HG03432 (cell line): Measurements from ENCODE around the gene ECHDC1.
A peak's percentile ranks its signal among the peaks of the same experiment; 100 is the strongest.
"Not testable (repeated sequence)": the region's sequence is repeated elsewhere in the genome, so short reads cannot be mapped to it uniquely, and the experiment has no call there.

Experiments
- ATAC-seq: cut with Tn5 transposase; IDR thresholded peaks from one replicate; pipeline ENCODE4 v1.9.1; 2021; ENCODE audit warnings: mild to moderate bottlenecking, moderate library complexity; ENCODE audit not compliant: unreplicated experiment

Gene ECHDC1, protein sequence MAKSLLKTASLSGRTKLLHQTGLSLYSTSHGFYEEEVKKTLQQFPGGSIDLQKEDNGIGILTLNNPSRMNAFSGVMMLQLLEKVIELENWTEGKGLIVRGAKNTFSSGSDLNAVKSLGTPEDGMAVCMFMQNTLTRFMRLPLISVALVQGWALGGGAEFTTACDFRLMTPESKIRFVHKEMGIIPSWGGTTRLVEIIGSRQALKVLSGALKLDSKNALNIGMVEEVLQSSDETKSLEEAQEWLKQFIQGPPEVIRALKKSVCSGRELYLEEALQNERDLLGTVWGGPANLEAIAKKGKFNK

GRCh38 chr6:127342946-127343808 is at the start of gene ECHDC1:
TSS of gene ECHDC1 (minus strand) at chr6:127343609. CDS start at chr6:127331028, 12,581 bp downstream.
- ATAC-seq, result peak; percentile 82

GRCh38 chr6:127392301-127392700 is 48.9 kb upstream of the ECHDC1 start:
- ATAC-seq, result no peak

DNA sequence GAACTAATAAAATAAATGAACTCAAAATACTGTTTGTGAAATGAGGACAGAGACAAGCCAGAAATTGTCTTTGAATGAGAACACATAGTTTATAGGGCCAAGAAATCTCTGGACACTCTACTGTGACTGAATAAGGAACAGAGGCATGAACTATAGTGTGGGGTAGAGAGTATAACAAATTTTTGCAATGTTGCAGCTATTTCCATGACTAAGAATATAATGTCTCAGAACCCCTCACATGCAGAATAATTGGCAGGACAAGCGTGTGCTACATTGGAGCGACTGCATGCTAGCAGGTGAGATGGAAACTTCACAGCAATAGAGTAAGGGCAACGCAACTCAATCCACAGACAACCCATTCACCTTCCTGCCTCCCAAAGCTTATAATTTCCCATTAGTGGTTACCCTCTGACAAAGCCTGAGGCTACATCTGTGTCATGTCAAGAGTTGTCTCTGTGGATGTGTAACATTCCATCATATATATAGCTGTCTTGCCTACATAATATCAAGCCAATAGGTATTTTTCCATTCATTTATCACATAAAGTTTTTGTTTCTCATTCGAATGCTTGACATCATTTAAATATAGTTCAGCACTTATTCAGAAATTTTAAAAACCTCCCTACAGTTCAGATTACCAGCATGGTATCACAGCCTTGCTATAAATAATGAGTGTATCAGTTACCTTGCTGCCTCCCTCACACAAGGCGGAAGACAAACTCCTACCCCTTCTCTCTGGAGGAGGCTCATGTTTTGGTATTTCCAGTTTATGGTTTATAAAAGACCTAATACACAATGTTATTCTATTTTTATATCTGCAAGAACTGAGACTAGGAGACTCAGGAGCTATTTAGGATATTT is 47.9 kb upstream of the ECHDC1 start:
- ATAC-seq, result no peak

DNA sequence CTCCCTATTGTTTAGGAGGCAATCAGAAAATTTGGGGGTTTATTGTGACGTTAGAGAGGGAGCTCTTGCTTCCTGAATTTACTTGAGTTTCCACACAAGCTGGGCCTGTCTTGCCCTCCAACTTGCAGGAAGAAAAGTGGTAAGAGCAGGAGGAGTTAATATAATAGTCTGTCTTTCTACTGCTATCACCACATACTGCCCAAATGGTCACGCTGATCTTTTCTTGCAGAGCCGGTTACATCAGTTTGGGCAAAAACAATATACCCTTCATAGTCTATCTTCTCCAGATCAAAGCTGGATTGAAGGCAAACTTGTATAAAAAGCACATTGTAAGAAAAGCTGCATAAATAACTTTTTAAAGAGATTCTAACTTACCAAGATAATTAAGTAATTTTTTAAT is 46.3 kb upstream of the ECHDC1 start:
- ATAC-seq, result no peak

DNA sequence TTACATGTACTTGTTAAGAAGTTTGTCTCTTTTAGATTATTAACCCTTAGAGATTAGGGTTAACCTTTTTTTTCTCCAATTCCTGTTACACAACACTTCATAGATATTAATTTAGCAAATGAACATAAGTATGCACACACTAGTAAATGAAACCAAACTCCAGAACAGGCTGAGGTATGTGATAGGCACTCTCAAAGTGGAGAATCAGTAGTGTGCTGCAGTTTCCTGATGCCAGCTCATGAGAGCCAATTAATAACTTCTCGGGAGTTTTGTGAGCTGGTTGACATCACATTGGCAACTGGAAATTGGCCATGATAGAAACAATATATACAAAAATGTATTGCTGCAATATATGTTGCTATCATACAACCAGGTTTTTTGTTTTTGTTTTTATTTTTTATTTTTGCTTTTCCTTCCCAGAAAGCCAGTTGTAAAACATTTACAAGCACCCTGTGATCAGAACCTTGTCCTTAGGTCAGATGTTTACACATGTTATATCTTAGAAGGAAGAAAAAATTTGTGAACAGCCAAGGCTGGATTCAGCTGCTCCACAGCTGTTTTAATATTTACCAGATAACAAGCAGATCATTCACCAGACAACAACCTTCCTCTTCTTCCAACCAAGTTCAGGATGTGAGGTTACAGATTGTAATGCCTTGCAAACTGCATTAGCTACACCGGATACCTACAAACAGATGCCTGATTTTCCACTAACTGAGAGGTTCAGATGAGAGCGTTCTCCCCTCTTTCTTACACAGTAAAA is 42.4 kb upstream of the ECHDC1 start:
- ATAC-seq, result no peak

DNA sequence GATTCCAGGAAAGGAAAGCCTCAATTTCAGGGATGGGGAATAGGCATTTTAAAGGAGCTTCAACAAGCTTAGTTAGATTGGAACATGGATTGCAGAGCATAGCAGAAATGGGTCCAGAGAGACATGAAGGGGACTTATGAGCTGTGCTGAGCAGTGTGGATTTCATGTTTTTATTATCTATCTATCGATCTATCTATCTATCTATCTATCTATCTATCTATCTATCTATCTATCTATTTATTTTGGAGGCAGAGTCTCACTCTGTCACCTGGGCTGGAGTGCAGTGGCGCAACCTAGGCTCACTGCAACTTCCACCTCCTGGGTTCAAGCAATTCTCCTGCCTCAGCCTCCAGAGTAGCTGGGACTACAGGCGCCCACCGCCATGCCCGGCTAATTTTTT is 41.4 kb upstream of the ECHDC1 start:
- not testable (repeated sequence) for ATAC-seq

DNA sequence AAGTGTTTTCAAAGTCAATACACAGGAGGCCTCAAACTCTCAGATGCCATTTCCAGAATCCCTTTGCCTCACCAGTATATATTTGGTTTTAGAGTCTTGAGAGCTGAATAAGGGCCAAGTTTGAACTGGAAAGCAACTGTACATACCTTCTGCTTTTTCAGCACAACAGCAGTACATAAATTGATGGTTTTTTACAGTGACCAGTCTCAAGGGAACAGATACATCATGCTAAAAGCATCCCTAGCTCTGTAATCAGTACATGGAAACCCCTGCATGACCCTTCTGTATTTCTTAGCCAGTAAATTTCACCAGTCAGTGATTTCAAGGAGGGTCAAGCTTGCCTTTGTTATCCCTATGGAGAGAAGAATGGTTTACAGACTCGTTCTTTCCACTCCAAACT is 40.6 kb upstream of the ECHDC1 start:
- ATAC-seq, result no peak

DNA sequence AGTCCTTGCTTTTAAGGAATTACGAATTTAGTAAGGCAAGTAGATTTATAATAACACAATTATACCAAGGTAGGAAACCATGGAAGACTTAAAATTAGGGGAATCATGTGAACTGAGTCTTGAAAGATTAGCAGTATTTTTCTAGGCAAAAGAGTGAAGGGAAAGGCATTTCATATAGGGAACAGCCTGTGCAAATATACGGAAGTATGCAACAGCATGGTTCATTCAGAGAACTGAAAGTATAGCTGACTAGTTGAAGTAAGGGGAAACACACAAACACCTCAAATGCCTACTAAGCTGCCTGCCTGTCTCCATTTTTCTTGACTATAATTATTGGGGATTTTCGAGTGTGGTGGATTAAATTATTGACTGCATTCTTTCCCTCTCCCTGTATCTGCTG is 39.0 kb upstream of the ECHDC1 start:
- ATAC-seq, result no peak

DNA sequence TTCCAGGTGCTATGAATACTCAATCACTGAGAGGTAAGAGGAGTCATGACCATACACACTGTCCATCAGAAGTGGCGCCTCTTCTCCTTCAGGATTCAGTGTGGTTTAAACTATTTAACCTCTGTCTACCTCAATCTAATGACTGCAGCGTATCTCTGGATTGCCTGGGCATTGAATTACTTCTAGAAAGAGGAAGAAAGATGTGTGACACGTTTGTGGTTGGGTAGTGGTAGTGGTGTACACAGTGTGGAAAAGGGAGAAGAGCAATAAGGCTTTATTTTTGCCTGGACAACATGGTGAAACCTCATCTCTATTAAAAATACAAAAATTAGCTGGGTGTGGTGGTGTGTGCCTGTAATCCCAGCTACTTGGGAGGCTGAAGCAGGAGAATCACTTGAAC is 38.0 kb upstream of the ECHDC1 start:
- no peak for ATAC-seq

DNA sequence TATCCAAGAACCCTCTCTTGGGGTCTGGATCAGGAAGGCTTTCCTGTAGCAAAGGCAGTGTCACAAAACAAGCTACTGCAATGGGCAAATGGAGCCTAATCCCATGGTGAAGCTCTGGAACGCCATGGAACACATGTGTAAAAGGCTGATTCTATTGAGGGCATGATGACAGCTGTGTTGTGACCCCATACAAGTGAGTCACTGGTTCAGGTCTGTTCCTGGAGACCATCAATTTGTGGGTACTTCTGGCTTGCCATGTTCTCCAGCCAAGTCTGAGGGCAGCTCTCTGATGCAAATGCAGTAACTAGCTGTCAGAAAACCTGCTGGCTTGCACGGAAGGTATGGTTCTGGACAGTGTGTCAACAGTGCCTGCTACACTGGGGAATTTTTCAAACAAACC is 33.3 kb upstream of the ECHDC1 start:
- ATAC-seq, result no peak

- no peak for ATAC-seq
Measured at GRCh38 chr6:127367023-127367375, 23.6 kb upstream of the ECHDC1 start.

DNA sequence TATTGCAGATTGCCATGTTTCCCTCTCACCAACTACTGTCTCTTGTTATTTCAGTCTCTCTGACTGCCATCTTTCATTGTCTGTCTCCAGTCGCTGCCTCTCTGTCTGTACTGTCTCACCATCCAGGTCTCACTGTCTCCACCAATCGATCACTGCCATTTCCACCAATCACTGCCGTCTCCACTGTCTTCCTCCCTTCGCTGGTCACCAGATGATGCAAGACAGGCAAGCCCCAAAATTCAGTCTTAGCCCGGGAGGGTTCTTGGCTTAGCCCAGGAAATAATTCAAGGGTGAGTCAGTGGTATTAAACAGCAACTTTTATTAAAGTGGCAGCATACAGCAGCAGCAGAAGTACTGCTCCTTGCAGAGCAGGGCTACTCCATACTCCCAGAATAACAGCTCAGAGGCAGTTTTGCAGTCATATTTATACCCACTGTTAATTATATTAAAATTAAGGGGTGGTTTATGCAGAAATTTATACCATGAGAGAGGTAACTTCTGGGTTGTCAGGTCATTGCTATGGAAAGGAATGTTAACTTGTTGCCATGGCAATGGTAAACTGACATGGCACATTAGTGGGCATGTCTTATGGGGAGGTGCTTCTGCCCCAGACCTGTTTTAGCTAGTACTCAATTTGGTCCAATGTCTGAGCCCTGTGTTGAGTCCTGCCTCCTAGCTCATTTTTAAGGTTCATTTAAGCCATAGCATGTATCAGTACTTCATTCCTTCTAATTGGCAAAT is 23.0 kb upstream of the ECHDC1 start:
- ATAC-seq, result no peak

DNA sequence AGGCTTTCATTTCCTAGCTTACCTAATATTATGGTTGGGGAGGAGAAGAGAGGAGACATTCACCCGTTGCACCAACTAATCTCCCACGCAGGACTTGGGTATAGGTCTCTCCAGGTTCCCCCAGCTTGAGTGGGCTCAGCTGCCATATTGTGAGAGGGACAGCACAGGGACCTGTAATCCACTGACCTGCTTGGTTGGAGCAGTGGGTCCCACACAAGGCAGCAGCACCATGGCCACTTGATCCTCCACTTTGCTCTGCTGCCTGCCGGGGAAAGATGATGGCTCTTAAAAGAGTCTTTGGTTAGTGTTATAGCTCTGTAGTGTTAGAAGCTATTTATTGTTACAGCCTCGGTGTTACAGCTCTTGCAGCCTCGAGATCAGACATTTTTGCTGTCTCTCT is 22.5 kb upstream of the ECHDC1 start:
- no peak for ATAC-seq

DNA sequence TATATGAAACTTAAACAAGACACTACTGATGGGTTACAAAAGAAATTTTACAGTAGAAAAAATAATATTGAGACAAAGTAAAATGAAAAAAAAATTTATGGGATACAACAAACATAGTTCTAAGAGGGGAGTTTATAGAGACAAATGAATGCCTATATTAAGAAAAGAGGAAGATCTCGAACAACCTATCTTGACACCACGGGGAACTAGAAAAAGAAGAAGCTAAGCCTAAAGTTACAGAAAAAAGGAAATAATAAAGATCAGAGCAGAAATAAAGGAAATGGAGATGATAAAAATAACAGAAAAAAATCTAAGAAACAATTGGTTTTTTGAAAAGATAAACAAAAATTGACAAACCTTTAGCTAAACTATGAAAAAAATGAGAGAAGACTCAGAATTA is 9.1 kb upstream of the ECHDC1 start:
- ATAC-seq, result no peak

DNA sequence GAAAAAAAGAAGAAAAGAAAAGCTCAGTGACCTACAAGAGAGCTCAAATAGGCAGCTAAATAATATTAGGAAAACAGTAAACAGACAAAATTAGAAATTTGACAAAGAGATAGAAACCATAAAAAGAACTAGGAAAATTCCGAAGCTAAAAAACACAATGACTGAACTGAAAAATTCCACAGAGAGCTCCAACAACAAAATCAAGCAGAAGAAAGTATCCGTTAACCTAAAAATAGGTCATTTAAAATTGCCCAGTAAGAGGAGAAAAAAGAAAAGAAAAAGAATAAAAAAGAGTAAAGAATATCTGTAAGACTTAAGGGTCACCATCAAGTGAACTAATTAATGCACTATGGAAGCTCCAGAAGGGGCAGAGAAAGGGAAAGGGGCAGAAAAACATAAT is 6.6 kb upstream of the ECHDC1 start:
- no peak for ATAC-seq

- ATAC-seq, result no peak
Measured at GRCh38 chr6:127348028-127348661, 4.7 kb upstream of the ECHDC1 start.

DNA sequence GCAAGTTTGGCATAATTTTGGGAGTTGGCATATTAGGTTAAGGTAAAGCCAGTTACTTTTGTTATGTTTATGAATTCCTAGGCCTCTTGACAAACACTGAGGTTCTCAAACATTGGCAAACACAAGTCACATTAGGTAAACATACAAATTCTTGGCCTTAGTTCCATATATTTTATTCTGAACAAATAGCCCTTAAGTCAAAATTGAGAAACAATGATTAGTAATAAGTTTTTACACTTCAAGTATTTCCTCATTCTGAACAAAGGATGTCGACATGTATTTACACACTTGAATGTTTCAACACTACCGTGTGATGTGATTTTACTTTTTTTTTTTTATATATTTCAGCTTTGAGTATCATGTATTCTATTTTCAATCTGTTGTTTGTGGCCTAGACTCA is 3.8 kb upstream of the ECHDC1 start:
- ATAC-seq, result no peak

DNA sequence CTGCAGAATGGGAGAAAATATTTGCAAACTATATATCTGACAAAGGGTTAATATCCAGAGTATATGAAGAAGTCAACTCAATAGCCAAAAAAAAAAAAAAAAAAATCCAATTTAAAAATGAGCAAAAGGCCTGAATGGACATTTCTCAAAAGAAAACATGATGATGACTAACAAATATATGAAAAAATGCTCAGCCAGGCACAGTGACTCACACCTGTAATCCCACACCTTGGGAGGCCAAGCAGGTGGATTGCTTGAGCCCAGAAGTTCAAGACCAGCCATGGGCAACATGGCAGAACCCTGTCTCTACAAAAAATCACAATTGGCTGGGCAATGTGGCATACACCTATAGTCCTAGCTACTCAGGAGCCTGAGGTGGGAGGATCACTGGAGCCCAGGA is 2.1 kb upstream of the ECHDC1 start:
- no peak for ATAC-seq

DNA sequence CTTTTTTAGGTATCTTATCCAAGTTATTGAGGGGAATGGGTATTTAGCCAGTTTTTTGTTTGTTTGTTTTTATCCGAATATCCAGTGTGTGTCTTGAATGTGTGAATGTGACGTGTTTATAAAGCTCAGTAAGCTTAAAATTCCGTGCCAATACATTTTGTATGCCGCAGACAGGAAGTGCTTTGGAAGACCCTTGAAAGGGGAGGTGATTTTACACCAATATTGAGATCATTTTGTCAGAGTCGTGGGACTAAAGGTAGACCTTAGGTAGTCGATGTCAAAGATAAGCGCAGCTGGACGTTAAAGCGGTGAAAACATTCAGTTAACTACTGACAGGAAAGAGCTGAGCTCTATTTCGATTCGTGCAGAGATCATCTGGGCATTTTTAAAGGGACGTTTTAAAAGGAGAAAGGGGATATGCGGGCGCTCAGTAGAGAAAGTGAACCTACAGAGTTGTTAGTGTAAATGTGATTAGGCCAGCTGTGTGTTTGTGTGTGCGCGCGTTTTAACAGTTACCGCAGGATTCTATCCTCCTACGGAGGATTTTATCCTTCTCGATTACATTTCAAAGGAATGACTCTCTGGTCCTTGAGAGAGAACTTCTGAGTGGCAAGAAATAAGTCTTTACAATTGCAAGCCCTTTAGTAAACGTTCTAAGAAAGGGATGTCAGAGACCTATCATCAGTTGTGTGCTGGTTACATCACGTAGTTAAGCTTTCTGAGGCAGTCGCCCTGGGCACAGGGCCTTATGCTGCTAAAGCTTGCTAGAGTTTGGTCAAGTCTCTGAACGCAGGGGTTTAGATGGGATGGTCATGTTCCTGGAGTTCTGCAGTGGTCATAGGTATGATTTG is 625 bp upstream of the ECHDC1 start:
- no peak for ATAC-seq
